Activated naive CD4-positive, alpha-beta T cell treated with anti-CD3 and anti-CD28 coated beads, Interleukin-2, amount 50 U/mL, for 72 hours (primary cell): ENCODE measurements around the gene SETBP1. TPM values are rescaled to one million over a fixed set of nuclear protein-coding genes. Genes with fewer than 3 reads are reported as not detected.

Source experiments
- ATAC-seq, 2 donors: fragments of 150-1000 bp; cut with Tn5 transposase; 2 replicates each; pipeline ENCODE4 v1.10.0; 2021; ENCODE audit warnings: mild to moderate bottlenecking in 2 of 2, moderate library complexity in 2 of 2
- DNase-seq, 2 donors: peaks; one replicate each; pipeline ENCODE4 v3.0.0; 2021 to 2022; ENCODE audit warnings: low spot score in 2 of 2
- H3K27ac Mint-ChIP-seq, 2 donors: one replicate each; pipeline ENCODE4 v1.8.0; 2022; ENCODE audit warnings: mild to moderate bottlenecking in 2 of 2, mixed read lengths in 2 of 2
- H3K36me3 Mint-ChIP-seq, 2 donors: one replicate each; pipeline ENCODE4 v1.8.0; 2022; ENCODE audit warnings: mixed read lengths in 2 of 2
- H3K9me3 Mint-ChIP-seq, 2 donors: one replicate each; pipeline ENCODE4 v1.8.0; 2022; ENCODE audit warnings: mixed read lengths in 2 of 2
- total RNA-seq, 2 donors: library from RNA; stranded (reverse); gene quantifications; one replicate each; pipeline ENCODE4 v1.2.3, GENCODE V29; 2022

SETBP1 gene
- total RNA-seq, 2 donors from 2014 or later = 1.2 to 2.7 TPM

GRCh38 chr18:45108754-45109153 is 428.1 kb downstream of the SETBP1 start:
- no peak overlapping the region for H3K27ac Mint-ChIP-seq
- H3K9me3 Mint-ChIP-seq = peaks cover 0 to 4% of the 10 kb centered on the region in 2 donors
- no peak for ATAC-seq

GRCh38 chr18:45109271-45109670 is 428.6 kb downstream of the SETBP1 start:
- ATAC-seq = no peak
- Mint-ChIP-seq H3K27ac (no peak overlapping the region), H3K9me3 (peaks cover 0 to 4% of the 10 kb centered on the region in 2 donors), H3K36me3 (no peaks in the 10 kb centered on the region)
- DNase-seq = no peak

More at GRCh38 chr18:45108754-45109153, 428.1 kb downstream of the SETBP1 start:
- no peaks in the 10 kb centered on the region for H3K36me3 Mint-ChIP-seq
- DNase-seq = no peak

- Mint-ChIP-seq H3K36me3 (no peaks in the 10 kb centered on the region), H3K9me3 (peaks cover 0 to 4% of the 10 kb centered on the region in 2 donors), H3K27ac (no peak overlapping the region)
- no peak for ATAC-seq
- DNase-seq = no peak
These were observed 429.0 kb downstream of the SETBP1 start for GRCh38 chr18:45109706-45110105.

GRCh38 chr18:45110577-45111501 is 430.2 kb downstream of the SETBP1 start:
- no peak for DNase-seq
- H3K27ac Mint-ChIP-seq = no peak overlapping the region
- H3K36me3 Mint-ChIP-seq = no peaks in the 10 kb centered on the region
- ATAC-seq = no peak
- peaks cover 0 to 4% of the 10 kb centered on the region in 2 donors for H3K9me3 Mint-ChIP-seq

DNA sequence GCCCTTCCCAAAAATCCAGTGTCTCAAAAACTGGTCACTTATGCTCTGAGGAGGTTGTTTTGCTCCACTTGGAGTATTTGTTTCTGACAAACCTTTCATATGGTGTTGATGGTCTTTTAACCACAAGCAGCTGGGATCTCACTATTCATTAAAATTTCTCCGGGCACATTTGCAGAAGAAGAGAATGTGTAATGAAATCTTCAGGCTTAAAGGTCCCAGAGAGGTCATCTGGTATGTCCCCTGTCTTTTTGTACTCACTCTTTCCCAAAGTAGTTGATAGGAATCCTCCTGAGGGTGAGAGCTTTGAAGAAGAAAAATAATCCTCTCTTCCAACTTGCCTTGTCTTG is 430.8 kb downstream of the SETBP1 start:
- Mint-ChIP-seq H3K9me3 (peaks cover 0 to 4% of the 10 kb centered on the region in 2 donors), H3K27ac (no peak overlapping the region), H3K36me3 (no peaks in the 10 kb centered on the region)
- ATAC-seq (no peak), DNase-seq (no peak)

GRCh38 chr18:45112682-45113081 is 432.0 kb downstream of the SETBP1 start:
- H3K36me3 Mint-ChIP-seq = no peaks in the 10 kb centered on the region
- peaks cover 0 to 4% of the 10 kb centered on the region in 2 donors for H3K9me3 Mint-ChIP-seq
- no peak for ATAC-seq
- H3K27ac Mint-ChIP-seq = no peak overlapping the region
- no peak for DNase-seq

DNA sequence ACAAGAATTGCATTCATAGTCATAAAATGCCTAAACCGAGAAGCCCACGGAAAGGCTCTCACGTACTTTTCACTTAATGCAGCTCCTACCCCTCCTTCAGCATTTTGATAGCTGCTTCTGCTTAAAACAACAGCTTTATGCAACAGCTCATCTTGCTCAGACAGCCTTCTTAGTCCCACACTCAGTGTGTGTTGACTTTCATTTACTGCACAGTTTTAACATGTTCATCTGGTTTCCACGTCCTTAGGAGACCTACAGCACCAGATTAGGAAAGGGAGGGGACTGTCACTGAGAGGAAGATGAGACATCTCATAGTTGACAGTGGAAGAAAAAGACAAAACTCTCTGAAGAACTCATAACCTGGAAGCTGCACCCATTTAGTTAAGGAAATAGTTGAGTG is 435.4 kb downstream of the SETBP1 start:
- Mint-ChIP-seq H3K36me3 (no peaks in the 10 kb centered on the region), H3K9me3 (no peaks in the 10 kb centered on the region), H3K27ac (no peak overlapping the region)
- DNase-seq (no peak), ATAC-seq (no peak)
